ENCODE measurements around the gene CEP120.
A peak's percentile ranks its signal among the peaks of the same experiment; 100 is the strongest.
"Not testable (repeated sequence)": the region's sequence is repeated elsewhere in the genome, so short reads cannot be mapped to it uniquely, and the experiment has no call there.

Gene CEP120

DNA sequence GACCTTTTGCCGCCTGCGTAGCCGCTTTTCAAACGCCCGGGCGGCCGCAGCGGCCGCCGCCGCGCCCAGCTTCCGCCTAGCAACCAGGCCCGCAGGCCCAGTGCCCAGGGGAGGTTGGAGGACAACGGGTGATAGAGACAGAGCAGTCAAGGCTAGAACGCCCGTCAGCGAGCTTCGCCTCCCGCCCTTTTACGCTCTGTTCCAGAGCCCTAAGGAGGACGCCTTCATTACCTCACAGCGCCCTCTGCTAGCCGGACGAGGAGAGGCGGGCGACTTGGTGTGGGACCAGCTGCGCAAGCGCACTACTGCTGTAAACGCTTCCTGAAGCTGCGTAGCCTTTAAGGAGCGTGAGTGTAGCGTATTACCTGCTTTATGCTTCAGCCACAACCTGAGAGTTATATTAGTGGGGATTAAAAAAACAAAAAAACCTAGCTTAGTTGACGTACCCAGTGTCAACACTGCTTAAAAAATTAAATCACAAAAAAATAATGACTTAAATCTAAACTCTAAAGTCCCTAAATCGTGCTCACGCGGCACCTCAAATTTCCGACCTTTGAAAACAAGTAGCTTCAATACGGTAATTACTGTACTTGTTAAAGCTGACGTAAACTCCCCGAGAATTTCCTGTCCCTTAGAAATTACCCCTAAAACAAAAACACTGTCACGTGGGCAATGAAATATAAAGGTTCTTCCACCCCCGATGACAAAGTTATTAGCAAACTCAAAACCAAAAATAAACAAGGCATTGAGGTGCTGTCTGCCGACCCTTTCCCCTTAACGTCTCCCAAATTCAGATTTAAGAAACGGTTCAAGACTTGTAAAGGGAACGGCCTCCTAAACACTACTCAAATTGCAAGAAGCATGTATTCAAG is at the start of gene CEP120:
Gene CEP120 (minus strand): TSS at position 126 of the 872 bp plus-strand sequence. CDS start 405 bp downstream, outside the sequence.
- peak; percentile 98 for DNase-seq (ENCODE audit: low spot score)

DNA sequence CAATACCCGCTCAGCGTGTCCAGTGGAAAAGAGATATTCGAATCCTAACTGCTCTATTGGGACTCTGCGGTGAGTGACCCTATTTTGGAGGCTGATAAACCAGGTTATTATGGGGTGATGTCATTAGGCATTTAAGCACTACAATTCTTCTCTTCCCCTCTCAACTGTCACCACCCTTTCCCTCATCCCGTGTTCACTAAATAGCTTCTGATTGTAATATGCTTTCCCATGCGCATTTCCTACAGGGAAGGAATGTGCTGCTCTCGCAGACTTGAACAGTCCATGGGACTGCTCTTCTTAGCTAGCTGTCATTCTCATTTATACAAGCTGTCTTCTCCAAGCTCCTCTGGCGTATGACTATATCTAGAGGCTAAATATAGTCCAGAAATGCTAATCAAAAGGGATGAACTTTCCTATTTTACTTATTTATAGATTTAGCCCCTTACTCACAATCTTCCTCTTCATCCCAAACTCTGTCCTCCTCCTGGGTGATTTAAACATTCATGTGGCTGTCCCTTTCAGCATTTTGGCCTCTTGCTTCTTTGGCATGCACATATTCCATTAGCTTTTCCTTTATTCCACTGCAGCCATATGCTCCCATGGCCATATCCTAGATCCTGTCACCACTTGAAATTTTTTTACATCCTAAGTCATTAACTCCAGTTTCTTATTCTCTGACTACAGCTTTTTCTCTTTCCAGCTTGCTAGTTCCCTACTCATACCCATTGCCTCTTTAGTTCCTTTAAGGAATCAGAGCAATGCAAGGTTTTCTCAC is 49.1 kb upstream of the CEP120 start:
- no peak for DNase-seq (ENCODE audit: low spot score)

DNA sequence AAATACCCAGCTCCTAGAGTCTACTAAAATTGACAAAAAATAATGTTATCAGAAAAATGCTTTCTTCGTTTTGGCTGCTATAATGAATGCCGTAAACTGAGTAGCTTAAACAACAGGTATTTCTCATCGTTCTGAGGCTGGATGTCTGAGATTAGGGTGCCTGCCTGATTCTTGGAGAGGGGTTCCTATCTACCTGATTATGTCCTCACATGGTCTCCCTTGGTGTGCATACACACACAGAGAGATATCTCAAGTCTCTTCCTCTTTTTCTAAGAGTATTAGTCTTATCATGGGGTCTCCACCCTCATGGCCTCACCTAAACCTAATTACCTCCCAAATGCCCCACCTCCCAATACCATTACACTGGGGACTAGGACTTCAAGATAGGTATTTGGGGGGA is 48.2 kb upstream of the CEP120 start:
- no peak for DNase-seq (ENCODE audit: low spot score)

DNA sequence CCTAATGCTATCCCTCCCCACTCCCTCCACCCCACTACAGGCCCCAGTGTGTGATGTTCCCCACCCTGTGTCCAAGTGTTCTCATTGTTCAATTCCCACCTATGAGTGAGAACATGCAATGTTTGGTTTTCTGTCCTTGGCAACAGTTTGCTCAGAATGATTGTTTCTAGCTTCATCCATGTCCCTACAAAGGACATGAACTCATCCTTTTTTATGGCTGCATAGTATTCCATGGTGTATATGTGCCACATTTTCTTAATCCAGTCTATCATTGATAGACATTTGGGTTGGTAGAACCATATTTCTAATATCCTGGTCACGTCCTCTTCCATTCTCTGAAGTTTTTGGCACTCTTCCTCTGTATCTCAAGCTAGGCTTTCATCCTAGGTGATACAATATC is 43.6 kb upstream of the CEP120 start:
- DNase-seq (ENCODE audit: low spot score): not testable (repeated sequence)

DNA sequence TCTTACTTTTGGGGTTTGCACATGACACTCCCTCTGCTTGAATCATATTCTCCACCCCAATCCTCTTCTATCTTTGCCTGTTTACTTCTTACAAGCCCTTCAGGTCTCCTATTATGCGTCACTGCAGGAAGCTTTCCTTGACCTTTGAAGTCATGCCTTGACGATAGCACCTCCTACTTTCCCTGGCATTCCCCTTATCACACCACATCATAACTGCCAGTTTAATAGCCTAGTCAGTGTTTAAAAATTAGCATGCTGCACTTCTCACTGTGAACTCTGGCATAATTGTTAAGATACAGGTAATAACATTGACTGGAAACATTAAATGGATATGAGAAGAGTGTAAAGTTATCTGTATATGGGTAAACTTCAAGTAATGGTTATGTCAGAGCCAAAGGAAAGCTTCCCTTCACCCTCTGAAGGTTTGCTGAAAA is 37.1 kb upstream of the CEP120 start:
- peak; percentile 1 for DNase-seq (ENCODE audit: low spot score)

- DNase-seq (ENCODE audit: low spot score): not testable (repeated sequence)
Measured at GRCh38 chr5:123458994-123459393, 35.8 kb upstream of the CEP120 start.

DNA sequence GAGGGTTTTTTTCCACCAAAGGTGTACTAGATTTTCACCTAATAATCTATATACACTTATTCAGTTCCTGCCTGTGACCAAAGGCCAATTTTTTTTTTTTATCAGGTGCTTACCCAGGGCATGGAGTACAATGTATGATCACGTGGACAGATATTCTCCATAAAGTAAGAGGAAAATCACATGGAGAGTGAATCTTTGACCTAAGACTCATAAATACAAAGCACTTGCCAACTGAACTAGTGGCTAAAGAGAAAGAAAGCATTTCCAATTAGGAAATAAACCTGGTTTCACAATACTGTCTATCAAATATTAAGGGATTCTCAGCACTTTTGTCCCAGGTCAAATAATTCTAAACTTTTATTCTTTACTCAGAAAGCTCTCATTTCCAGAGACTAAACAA is 33.0 kb upstream of the CEP120 start:
- no peak for DNase-seq (ENCODE audit: low spot score)

DNA sequence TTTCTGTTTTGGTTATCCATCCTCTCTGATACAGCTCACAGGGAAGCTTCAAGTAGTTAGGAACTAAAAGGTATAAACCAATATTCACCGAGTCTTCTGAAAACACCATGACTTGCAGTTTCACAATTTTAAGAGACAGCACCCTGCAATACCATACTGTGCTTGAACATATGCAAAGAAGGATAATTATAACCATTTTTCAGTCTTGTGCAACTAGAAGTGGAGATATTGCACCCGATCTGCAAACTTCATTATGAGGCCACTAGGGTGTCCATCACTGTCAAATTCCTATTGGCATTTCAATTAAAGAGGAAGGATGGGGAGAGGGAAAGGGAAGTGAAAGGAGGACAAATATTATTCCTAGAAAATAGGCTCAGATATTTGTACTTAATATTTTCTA is 32.4 kb upstream of the CEP120 start:
- no peak for DNase-seq (ENCODE audit: low spot score)

DNA sequence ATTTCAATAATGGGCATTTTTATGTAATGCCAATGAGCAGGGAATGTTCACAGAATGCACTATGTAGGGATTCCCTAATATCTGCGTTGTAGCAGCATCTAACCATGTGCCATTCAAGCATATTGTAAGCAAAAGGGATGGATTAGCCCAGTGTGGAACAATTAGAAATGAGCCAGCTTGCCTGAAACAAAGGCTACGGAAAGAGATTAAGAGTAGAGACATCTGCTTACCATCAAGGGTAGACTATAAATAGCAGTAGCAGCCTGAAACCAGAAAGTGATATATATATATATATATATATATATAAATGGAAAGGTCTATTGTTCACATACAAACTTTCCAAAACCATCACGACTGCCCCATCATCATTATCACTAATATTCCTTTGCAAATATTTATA is 31.9 kb upstream of the CEP120 start:
- DNase-seq (ENCODE audit: low spot score): no peak

- no peak for DNase-seq (ENCODE audit: low spot score)
Measured at GRCh38 chr5:123454259-123454911, 31.2 kb upstream of the CEP120 start.

DNA sequence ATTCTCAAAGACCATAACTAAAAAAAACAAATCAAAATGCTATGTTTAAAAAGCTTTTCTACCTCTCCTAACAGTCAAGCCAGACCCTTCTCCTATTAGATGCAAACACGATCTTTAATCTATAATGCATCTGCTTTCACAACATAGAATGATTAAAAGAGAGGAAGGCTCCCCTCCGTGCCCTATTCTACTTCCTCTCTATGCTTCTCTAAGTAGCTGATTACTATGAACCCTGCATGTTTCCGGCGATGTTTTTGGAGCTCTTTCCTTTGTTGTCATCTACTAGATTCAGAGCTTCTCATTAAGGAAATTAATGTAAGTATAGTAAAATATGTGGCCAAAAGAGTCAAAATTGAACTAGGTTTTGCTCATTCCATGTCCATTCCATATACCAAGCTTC is 29.2 kb upstream of the CEP120 start:
- no peak for DNase-seq (ENCODE audit: low spot score)

DNA sequence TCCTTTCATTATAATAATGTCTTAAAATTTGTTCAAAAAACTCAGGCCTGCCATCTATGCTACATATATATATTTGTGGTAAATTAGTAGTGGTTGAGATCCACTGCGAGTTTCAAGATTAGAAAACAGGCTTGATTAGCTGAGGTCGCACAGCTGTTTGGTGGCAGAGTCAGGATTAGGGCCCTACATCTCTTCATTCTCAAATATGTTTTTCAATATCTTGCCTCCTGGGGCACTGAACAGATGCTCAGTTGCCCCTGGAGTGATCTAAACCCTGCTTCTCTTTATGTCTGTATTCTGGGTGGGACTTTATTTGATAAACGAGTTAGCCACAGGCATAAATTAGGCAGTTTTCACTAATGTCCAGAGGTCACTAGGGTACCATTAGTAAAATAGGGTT is 27.8 kb upstream of the CEP120 start:
- DNase-seq (ENCODE audit: low spot score): no peak

DNA sequence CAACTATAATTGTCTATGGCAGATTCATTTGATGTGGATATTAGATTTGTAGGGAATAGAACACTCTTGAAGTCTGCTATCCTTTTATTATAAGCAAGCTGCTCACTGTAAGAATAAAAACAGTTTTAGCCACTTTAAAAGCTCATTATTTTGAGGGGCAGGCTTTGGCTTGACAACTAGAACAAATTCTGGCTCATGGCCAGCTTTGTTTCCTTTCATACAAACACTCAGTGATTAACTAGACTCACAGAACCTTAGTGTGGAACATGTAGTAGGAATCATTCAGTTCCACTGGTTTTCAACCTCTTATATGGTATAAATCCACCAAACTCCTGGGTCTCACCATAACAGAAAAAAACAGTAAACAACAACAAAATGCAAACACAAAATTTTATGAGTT is 27.4 kb upstream of the CEP120 start:
- DNase-seq (ENCODE audit: low spot score): no peak

GRCh38 chr5:123450114-123450513 is 26.9 kb upstream of the CEP120 start:
- DNase-seq (ENCODE audit: low spot score): no peak

- no peak for DNase-seq (ENCODE audit: low spot score)
Measured at GRCh38 chr5:123449424-123449974, 26.3 kb upstream of the CEP120 start.

DNA sequence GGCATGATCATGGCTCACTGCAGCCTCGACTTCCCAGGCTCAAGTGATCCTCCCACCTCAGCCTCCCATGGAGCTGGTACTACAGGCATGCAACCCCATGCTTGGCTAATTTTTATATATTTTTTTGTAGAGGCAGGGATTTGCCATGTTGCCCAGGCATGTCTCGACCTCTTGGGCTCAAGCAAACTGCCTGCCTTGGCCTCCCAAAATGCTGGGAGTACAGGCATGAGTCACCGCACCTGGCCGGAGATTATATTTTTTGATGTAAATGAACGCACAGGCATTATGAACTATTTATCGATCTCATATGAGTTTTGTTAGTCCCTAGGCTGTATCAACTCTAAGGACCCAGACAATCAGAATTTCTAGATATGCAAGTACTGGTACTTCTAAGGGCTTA is 25.5 kb upstream of the CEP120 start:
- DNase-seq (ENCODE audit: low spot score): no peak

DNA sequence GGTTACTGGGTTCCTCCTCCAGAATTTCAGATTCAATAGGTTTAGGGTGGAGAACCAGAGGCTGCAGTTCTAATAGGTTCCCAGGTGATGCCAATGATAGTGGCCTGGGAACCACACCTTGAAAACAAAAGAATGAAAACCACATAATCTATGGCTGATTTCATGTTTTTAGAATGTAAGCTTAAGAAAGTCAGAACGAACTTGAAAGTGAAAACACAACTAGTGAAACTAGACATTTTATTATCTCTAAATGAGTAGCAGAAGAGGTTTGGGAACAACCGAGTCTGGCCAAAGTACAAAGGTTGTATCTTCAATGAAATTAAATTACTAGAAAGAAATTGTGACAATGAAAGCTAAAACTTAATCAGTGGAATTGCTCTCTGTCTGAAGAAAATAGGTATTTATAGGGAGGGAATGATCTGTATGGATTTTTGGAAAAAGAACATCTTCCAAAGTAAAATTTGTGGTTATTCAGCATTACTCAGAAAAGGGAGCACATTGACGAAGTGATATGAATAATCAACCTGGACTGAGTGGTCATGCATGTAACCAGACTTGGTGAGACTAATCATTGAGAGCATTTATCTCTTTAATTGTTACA is 24.9 kb upstream of the CEP120 start:
- no peak for DNase-seq (ENCODE audit: low spot score)

GRCh38 chr5:123444016-123444415 is 20.8 kb upstream of the CEP120 start:
- DNase-seq (ENCODE audit: low spot score): no peak

DNA sequence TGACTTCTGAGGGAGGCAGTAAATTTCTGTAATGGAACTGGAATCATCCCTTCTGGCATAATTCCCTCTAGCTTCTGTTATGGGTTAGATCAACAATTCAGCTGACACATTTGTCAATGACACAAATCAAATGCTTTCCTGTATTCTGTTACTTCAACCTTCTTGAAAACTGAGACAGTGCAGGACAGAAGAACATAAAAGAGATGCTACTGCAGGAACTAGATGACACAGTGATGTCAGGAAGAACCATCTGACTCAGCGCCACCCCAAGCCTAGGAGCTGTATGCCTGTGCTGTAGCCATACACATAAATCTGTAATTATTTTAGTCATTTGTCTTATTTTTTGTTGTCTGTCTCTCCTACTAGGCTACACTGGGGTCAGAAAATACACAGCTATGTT is 18.2 kb upstream of the CEP120 start:
- no peak for DNase-seq (ENCODE audit: low spot score)

- no peak for DNase-seq (ENCODE audit: low spot score)
Measured at GRCh38 chr5:123440456-123441181, 17.4 kb upstream of the CEP120 start.

DNA sequence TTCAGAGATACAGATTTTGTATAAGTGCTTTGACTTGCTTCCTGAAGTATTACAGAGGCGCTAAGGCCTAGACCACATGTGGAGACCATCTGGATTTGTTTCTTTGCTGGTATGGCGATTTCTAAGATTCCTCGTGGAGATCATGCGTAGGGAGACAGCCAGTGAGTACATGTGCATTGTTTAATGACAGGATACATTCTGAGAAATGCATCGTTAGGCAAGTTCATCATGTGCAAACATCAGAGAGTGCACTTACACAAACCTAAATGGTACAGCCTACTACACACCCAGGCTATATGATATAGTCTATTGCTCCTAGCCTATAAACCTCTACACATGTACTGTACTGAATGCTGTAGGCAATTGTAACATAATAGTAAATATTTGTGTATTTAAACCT is 16.5 kb upstream of the CEP120 start:
- DNase-seq (ENCODE audit: low spot score): no peak

Data from CD4-positive, alpha-beta T cell treated with Interleukin-6 at 100 ng/mL for 8 hours (primary cell).